NCI-H1930 (cell line): ENCODE data around the gene AAMP.

Experiments used
- DNase-seq, 2 experiments: peaks; one replicate each; lab custom pipeline; 2025; lab: John Stamatoyannopoulos, UW

AAMP gene

GRCh38 chr2:218260166-218260565 lies 9.8 kb downstream of the AAMP start:
- DNase-seq: no peak

DNA sequence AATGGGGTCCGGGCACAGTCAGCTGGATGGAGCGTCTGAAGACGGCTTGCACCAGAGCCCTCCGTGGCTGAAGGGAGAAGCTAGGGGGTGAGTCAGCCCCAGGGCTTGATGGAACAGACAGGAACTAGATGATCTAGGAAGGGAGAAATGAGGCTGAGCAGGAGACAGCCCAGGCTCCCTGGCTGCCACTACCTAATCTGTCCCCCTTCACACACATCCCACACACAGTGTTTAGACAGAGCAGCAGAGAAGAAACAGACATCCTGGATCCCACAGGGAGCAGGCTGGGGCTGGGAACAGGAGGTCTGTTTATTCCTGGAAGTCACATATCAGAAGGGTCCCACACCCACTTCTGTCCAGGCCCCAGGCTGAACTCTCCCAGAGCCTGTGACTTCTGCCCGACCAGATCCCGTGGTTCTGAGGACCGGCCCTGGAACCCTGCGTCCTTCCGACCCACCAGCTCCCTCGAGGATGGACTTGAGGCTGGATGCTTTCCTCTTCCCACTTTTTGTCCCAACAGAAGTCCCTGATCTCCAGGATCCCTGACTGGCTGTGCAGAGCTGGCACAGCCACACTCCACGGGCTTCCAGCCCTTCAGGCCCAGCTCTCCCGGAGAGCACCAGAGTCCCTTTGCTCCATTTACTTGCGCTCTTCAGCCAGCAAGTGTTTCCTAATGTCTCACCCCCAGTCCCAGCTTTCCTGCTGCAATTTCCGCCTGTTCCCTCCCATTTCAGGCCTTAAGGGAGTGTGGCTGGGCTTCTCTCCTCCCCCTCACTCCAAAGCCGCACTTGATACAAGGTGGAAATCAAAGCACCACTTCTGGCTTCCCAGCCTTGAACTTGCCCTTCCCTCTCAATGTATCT lies 10.6 kb downstream of the AAMP start:
- DNase-seq: no peak

- no peak for DNase-seq
Observed at GRCh38 chr2:218257390-218257981, 12.5 kb downstream of the AAMP start.

DNA sequence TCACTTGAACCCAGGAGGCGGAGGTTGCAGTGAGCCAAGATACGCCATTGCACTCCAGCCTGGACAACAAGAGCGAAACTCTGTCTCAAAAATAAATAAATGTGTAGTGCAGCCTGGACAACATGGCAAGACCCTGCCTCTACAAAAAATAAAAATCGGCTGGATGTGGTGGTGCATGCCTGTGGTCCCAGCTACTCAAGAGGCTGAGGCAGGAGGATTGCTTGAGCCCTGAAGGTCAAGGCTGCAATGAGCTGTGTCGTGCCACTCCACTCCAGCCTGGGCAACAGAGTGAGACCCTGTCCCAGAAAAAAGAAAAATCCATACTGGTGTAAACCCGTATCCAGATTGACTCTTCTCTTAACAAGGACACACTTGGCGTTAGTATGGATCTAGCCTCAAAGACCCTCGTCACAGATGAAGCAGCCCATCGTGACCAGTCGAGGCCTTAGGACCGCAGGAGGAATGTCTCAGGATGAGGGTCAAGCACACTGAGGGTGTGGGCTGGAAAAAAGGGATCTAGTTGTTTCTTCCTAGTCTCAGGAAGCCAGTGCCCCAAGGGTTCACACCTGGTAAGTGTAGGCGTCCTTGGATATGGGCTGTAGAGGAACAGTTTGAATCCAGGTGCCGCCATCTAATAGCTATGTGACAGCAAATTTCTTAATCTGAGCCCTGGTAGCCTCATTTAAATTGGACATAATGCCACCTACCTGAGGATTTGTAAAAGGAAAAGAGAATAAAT lies 13.2 kb downstream of the AAMP start:
- no peak for DNase-seq

DNA sequence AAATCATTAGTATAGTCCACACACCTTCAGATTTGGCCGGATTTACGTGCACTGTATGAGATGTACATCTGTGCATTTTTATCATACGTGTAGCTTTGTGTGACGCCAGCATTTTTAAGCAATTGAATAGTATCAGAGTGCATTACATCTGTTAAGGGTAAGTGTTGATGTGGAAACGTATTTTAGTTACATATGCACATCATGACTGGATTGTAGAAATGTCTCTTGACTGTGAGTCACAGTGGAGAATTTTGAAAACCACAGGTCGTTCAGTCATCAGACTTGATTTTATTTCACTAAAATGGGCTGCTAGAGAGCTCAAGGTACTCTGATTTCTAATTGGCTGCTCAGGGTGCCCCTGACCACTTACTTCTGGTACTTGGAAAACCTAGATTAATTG lies 14.5 kb downstream of the AAMP start:
- no peak for DNase-seq

DNA sequence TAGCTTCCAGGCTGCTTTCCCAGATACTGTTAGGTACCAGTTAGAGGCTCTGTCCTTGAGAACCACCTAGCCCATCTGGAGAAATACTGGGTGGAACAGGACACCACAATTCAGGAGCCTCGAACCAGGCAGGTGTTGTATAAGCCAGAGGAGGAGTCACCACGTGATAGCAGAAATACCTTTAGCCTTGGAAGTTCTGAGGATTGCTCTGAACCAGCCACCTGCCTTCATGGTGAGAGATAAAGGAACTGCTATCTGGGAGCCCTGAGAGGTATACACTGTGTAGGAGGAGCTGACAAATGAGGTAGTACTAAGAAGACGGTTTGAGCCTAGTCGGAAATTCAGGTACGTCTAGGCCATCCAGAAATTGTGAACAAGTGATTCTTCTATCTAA lies 16.7 kb downstream of the AAMP start:
- no peak for DNase-seq

- no peak for DNase-seq
Observed at GRCh38 chr2:218252509-218253231, 17.3 kb downstream of the AAMP start.

GRCh38 chr2:218249691-218250090 lies 20.2 kb downstream of the AAMP start:
- no peak for DNase-seq

DNA sequence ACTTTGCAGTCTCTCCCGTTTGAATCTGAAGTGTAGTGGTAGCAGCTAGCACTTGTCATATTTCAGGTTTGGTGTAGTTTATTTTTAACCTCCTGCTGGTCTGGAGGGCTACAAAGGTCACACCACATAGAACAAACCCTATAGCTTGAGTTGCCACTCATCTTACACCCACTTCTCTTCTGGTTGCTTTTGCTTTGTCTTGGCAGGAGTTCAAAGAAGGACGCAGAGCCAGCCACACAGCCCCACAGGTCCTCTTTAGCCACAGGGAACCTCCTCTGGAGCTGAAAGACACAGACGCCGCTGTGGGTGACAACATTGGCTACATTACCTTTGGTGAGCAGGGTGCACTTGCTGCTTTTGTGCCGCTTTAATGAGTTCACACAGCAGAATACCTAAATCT lies 24.7 kb downstream of the AAMP start:
- no peak for DNase-seq

- DNase-seq: no peak
Observed at GRCh38 chr2:218244665-218245064, 25.3 kb downstream of the AAMP start.

DNA sequence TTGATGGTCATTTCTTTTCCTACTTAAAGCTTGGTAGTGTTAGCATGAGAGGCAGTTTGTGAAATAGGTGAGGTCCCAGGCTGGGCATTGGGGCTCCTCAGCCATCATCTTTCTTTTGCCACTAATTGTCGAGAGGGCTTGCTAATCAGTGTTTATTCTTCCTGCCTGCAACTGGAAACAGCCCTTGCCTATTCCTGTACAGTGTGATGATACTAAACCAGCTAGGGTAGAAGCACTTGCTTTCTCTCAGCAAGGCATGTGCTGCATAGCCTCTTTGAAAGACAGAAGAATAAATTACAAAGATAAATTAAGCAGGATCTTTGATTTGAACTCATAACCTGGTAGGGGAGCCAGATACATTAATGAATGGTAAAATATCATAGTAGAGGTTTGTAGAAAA lies 25.7 kb downstream of the AAMP start:
- DNase-seq: no peak

- no peak for DNase-seq
Observed at GRCh38 chr2:218238887-218239286, 31.1 kb downstream of the AAMP start.

DNA sequence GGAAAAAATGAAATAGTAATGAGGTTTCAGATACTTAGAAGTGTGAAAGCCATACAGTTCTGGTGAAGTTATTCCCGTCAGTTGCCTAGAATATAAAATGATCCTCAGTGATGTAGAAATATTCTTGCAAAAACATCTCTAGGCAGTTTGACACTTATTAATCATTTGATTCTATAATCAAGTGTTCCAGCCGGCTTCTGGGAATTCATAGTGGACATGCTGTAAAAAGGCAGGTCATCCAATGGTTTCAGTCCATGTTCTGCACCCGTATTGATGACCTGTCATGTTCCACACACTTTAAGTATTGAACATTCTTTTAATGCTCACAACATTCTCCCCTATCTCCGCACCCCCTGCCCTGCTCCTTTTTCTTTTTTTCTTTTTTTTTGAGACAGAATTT lies 33.1 kb downstream of the AAMP start:
- no peak for DNase-seq

DNA sequence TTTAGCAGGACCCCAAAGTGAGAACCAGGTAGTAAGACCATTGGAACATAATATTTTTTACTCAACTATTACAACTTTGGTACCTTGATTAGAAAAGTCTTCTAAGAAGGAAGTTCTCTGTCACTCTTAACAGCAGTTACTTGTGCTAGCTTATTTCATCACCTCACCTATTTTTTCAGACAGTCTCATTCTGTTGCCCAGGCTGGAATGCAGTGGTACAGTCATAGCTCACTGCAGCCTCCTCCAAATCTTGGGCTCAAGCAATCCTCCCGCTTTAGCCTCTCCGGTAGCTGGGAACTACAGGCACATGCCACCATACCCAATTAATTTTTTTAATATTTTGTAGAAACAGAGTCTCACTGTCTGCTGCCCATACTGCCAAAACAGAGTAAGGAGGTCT lies 34.9 kb downstream of the AAMP start:
- no peak for DNase-seq

- no peak for DNase-seq
Observed at GRCh38 chr2:218234521-218234920, 35.4 kb downstream of the AAMP start.

- DNase-seq: no peak
Observed at GRCh38 chr2:218233543-218233942, 36.4 kb downstream of the AAMP start.

DNA sequence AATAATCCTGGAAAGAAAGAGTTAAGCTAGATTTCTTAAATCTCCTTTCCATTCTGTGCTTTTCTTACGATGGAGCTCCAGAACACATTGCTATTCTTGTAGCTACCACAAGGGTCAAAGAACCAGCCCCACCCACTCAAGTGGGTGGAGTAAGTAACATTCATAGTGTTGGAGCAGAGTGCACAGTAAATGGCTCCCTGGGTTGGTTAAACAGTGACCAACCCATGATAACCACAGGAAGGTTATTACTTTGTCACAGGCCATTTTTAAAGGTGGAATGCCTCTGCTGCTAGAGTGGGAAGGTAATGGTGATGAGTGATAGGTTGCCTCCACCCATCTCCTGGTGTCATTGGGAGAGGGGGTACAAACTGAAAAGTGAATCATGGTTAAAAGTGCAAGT lies 39.1 kb downstream of the AAMP start:
- DNase-seq: no peak

- no peak for DNase-seq
Observed at GRCh38 chr2:218229851-218230250, 40.1 kb downstream of the AAMP start.

- no peak for DNase-seq
Observed at GRCh38 chr2:218229239-218229638, 40.7 kb downstream of the AAMP start.

DNA sequence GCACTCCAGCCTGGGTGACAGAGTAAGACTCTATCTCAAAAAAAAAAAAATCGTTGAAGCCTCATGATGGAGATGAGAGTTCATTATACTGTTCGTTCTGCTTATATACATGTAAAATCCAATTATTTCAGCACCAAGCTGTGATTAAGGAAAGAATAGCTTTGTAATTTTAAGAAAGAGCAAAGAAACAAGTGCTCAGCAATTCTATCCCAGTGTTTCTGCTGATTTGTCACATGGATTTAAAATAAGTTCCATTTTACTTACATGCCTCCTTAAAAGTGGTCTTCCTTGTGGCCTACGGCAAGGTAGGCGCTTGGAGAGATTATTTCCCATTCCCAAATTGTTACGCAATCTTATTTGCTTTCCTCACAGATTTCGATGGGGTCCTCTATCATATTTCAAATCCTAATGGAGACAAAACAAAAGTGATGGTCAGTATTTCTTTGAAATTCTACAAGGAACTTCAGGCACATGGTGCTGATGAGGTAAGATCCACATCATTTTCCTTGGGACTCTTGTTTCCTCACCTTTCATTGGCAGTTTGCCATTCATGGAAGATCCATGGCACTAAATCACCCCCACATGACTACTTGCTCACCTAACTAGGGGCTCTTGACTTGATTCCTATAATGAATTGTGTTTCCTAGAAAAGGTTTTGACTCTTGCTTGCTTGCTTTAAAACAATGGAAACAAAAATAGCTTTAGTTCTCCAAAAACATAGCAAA lies 41.4 kb downstream of the AAMP start:
- DNase-seq: no peak

GRCh38 chr2:218226903-218227302 lies 43.0 kb downstream of the AAMP start:
- no peak for DNase-seq

- no peak for DNase-seq
Observed at GRCh38 chr2:218224186-218224585, 45.8 kb downstream of the AAMP start.
